Immature natural killer cell (primary cell): ENCODE measurements around the gene FMN1. TPM values are rescaled to one million over a fixed set of nuclear protein-coding genes. Genes with fewer than 3 reads are reported as not detected.

ENCODE experiments used
- DNase-seq, 3 donors: peaks; one replicate each; pipeline ENCODE4 v3.0.0; 2022; ENCODE audit warnings: mixed read lengths in 1 of 3
- H3K27ac Mint-ChIP-seq, 6 donors: one replicate each; pipeline ENCODE4 v1.8.0; 2020; ENCODE audit warnings: mixed read lengths in 6 of 6, mild to moderate bottlenecking in 5 of 6, inconsistent platforms in 4 of 6, moderate library complexity in 3 of 6
- H3K27me3 Mint-ChIP-seq, 3 donors: one replicate each; pipeline ENCODE4 v1.8.0; 2020 to 2021; ENCODE audit warnings: low read depth in 3 of 3, mild to moderate bottlenecking in 3 of 3, mixed read lengths in 3 of 3, moderate library complexity in 3 of 3, inconsistent platforms in 1 of 3
- H3K36me3 Mint-ChIP-seq, 3 donors: one replicate each; pipeline ENCODE4 v1.8.0; 2020; ENCODE audit warnings: mixed read lengths in 3 of 3, inconsistent platforms in 2 of 3, mild to moderate bottlenecking in 2 of 3
- H3K4me1 Mint-ChIP-seq, 2 donors: one replicate each; pipeline ENCODE4 v1.8.0; 2020; ENCODE audit warnings: inconsistent platforms in 2 of 2, mild to moderate bottlenecking in 2 of 2, mixed read lengths in 2 of 2, moderate library complexity in 1 of 2
- H3K4me3 Mint-ChIP-seq, 5 donors: one replicate each; pipeline ENCODE4 v1.8.0; 2020; ENCODE audit warnings: mild to moderate bottlenecking in 5 of 5, mixed read lengths in 5 of 5, inconsistent platforms in 3 of 5, moderate library complexity in 3 of 5
- H3K9me3 Mint-ChIP-seq, 6 donors: one replicate each; pipeline ENCODE4 v1.8.0; 2020; ENCODE audit warnings: mild to moderate bottlenecking in 6 of 6, mixed read lengths in 6 of 6, inconsistent platforms in 4 of 6, moderate library complexity in 3 of 6
- polyA plus RNA-seq, 3 donors: library from polyadenylated mRNA; unstranded; fragments of 300-500 nt; fragmentation: Illumina TruSeq; gene quantifications; one replicate each; pipeline ENCODE4 v1.2.3, GENCODE V29; 2021

The FMN1 gene
- polyA plus RNA-seq, 3 donors from 2014 or later, result not detected

- H3K27me3 Mint-ChIP-seq, result peaks cover 0 to 3% (median 0%) of the 10 kb centered on the region in 3 donors
- H3K27ac Mint-ChIP-seq, result no peak overlapping the region
- peaks cover 0 to 4% of the 10 kb centered on the region in 2 donors for H3K4me1 Mint-ChIP-seq
- H3K36me3 Mint-ChIP-seq, result no peaks in the 10 kb centered on the region
- no peak for DNase-seq
- no peak overlapping the region for H3K4me3 Mint-ChIP-seq
- H3K9me3 Mint-ChIP-seq, result no peaks in the 10 kb centered on the region
These were observed 16.8 kb upstream of the FMN1 start for GRCh38 chr15:33211176-33211808.

DNA sequence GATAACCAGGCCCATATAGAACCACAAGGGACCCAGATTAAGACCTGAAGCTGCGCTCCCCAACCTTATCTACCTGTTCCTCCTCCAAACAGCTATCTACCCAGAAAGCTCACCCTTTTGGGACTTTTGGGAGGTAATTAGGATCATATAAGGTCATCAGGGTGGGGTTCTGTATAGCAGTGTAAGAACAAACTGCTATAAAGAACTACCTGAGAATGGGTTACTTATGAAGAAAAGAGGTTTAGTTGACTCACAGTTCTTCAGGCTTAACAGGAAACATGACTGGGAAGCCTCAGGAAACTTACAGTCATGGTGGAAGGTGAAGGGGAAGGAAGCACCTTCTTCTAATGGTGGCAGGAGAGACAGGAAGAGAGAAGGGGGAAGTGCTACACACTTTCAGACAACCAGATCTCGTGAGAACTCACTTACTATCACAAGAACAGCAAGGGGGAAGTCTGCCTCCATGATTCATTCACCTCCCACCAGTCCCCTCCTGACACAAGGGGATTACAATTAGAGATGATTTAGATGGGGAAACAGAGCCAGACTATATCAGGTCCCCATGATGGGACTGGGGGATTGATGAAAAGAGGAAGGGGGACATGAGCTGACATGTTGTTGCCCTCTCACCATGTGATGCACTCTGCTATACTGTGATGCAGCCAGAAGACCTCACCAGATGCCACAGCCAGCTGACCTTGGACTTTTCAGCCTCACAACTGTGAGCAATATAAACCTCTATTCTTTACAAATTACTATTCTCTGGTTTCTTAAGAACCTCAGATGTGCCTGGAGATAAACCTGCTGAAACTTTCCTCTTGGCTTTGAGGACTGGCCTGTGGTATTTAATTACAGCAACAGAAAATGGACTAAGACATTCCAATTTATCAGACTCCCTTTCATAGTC lies 15.3 kb upstream of the FMN1 start:
- Mint-ChIP-seq H3K4me3 (no peak overlapping the region), H3K27ac (no peak overlapping the region), H3K9me3 (no peaks in the 10 kb centered on the region), H3K4me1 (peaks cover 0 to 4% of the 10 kb centered on the region in 2 donors), H3K27me3 (peaks cover 0 to 3% (median 0%) of the 10 kb centered on the region in 3 donors), H3K36me3 (no peaks in the 10 kb centered on the region)
- DNase-seq, result no peak

DNA sequence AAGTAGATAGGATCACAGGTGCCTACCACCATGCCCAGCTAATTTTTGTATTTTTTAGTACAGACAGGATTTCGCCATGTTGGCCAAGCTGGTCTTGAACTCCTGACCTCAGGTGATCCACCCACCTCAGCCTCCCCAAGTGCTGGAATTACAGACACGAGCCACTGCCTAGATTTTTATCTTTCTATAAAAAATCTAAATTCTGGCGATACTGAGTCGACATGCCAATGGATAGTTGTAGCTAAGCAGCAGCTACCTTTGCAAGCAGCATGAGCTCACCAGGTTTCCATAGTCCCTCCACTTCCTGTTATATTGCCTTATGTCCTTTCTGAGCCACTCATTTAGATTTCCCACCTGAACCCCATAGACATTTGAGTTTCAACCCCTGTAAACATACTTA lies 13.1 kb upstream of the FMN1 start:
- no peak overlapping the region for H3K4me3 Mint-ChIP-seq
- peaks cover 0 to 4% of the 10 kb centered on the region in 2 donors for H3K4me1 Mint-ChIP-seq
- no peak for DNase-seq
- peaks cover 0 to 3% (median 2%) of the 10 kb centered on the region in 3 donors for H3K27me3 Mint-ChIP-seq
- H3K9me3 Mint-ChIP-seq, result no peaks in the 10 kb centered on the region
- H3K27ac Mint-ChIP-seq, result no peak overlapping the region
- no peaks in the 10 kb centered on the region for H3K36me3 Mint-ChIP-seq

- H3K4me3 Mint-ChIP-seq, result no peak overlapping the region
- H3K9me3 Mint-ChIP-seq, result no peaks in the 10 kb centered on the region
- peaks cover 0 to 3% (median 2%) of the 10 kb centered on the region in 3 donors for H3K27me3 Mint-ChIP-seq
- no peak for DNase-seq
- peaks cover 10 to 11% of the 10 kb centered on the region in 2 donors for H3K4me1 Mint-ChIP-seq
- H3K36me3 Mint-ChIP-seq, result no peaks in the 10 kb centered on the region
- H3K27ac Mint-ChIP-seq, result no peak overlapping the region
These were observed 11.9 kb upstream of the FMN1 start for GRCh38 chr15:33206366-33206765.

- Mint-ChIP-seq H3K36me3 (no peaks in the 10 kb centered on the region), H3K9me3 (no peaks in the 10 kb centered on the region), H3K27ac (no peak overlapping the region), H3K27me3 (peaks cover 0 to 3% (median 2%) of the 10 kb centered on the region in 3 donors), H3K4me3 (no peak overlapping the region), H3K4me1 (peaks cover 15 to 17% of the 10 kb centered on the region in 2 donors)
- no peak for DNase-seq
These were observed 10.4 kb upstream of the FMN1 start for GRCh38 chr15:33204926-33205325.

DNA sequence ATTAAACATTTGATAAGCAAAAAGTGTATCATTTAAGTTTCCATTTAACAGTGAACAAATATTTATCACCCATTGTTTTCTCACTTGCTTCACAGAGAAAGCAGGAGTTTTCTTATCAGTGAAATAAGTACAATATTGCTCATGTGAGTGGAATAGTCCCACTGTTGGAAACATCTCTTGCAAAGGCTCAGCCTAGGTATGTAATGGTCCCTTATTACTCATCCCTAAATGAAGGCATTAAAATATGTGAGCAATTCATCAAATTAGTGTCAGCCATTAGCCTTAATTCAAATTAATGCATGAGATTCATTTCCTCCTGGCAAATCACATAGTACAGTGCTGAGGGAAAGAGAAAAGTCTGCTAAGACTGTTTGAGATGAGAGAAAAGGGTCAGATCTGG lies 9.6 kb upstream of the FMN1 start:
- Mint-ChIP-seq H3K36me3 (no peaks in the 10 kb centered on the region), H3K27ac (no peak overlapping the region), H3K4me3 (no peak overlapping the region), H3K9me3 (no peaks in the 10 kb centered on the region), H3K4me1 (peaks cover 14 to 15% of the 10 kb centered on the region in 2 donors), H3K27me3 (peaks cover 0 to 5% (median 2%) of the 10 kb centered on the region in 3 donors)
- no peak for DNase-seq

DNA sequence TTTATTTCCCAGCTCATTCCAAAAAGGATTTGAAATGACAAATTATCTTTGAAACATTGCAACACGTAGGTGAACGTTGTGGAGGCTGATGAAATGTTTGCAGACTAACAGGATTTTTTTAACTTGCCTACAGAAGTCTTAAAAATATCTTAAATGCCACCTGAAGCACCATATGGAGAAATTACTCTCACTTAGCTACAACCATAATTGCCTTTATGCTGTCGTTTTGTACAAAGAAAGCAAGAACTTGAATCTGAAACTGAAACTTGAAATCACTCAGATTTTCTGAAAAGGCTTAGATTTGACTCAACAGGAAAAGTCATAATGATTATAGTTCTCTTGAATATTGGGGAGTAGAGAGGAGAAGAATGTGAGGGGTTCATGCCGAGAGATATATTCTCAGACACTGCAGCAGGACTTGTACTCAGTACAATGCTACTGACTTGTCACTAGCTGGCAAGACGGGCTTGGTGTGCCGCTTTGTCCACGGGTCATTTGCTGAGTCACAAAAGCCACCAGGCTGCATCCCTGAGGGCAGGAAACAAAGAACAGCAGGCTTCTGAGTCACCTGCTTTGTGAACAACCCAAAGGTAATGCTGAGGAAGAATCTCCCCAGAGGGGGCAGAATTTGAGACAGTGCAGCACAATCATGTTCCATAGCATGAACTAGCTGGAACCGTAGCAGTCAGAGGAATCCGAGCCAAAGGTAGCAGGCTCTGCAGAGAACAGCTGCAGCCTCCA lies 7.1 kb upstream of the FMN1 start:
- DNase-seq, result peak; percentile 7 to 29 (median 19)
- Mint-ChIP-seq H3K27ac (peak overlapping the region in 5 of 6 donors; percentile 42 to 78 (median 62)), H3K4me3 (peak overlapping the region; percentile 68 to 82 (median 73)), H3K4me1 (peaks cover 14 to 15% of the 10 kb centered on the region in 2 donors), H3K27me3 (peaks cover 0 to 3% (median 2%) of the 10 kb centered on the region in 3 donors), H3K36me3 (no peaks in the 10 kb centered on the region), H3K9me3 (no peaks in the 10 kb centered on the region)

- peak overlapping the region in 1 of 5 donors; percentile 8 for H3K4me3 Mint-ChIP-seq
- H3K27ac Mint-ChIP-seq, result no peak overlapping the region
- DNase-seq, result no peak
- no peaks in the 10 kb centered on the region for H3K36me3 Mint-ChIP-seq
- H3K27me3 Mint-ChIP-seq, result peaks cover 0 to 6% (median 2%) of the 10 kb centered on the region in 3 donors
- H3K9me3 Mint-ChIP-seq, result no peaks in the 10 kb centered on the region
- peaks cover 14 to 15% of the 10 kb centered on the region in 2 donors for H3K4me1 Mint-ChIP-seq
These were observed 6.4 kb upstream of the FMN1 start for GRCh38 chr15:33200903-33201302.

DNA sequence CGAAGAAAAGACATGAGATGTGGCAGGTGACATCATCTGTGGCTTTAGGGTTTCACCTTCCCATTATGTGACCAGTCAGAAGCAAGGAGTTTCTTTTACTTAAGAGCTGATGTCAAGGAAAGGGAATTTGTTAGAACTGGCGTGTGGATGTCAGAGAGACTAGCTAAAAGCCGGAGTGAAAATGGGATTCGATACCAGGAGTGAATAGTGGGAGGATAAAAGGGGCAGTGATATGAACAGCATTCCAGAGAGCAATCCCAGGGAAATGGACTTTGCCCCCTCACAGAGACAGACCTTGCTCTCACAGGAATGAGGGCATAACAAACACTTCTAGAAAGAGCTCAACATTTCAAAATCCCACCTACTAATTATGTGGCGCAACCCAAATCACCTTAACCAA lies 5.9 kb upstream of the FMN1 start:
- peaks cover 14 to 16% of the 10 kb centered on the region in 2 donors for H3K4me1 Mint-ChIP-seq
- peak overlapping the region in 1 of 6 donors; percentile 28 for H3K27ac Mint-ChIP-seq
- H3K36me3 Mint-ChIP-seq, result no peaks in the 10 kb centered on the region
- H3K27me3 Mint-ChIP-seq, result peaks cover 1 to 7% (median 2%) of the 10 kb centered on the region in 3 donors
- no peaks in the 10 kb centered on the region for H3K9me3 Mint-ChIP-seq
- no peak for DNase-seq
- H3K4me3 Mint-ChIP-seq, result peak overlapping the region in 1 of 5 donors; percentile 14

- H3K27me3 Mint-ChIP-seq, result peaks cover 0 to 7% (median 7%) of the 10 kb centered on the region in 3 donors
- no peak overlapping the region for H3K27ac Mint-ChIP-seq
- DNase-seq, result no peak
- no peaks in the 10 kb centered on the region for H3K9me3 Mint-ChIP-seq
- no peaks in the 10 kb centered on the region for H3K36me3 Mint-ChIP-seq
- no peak overlapping the region for H3K4me3 Mint-ChIP-seq
- H3K4me1 Mint-ChIP-seq, result peaks cover 29 to 35% of the 10 kb centered on the region in 2 donors
These were observed 4.0 kb upstream of the FMN1 start for GRCh38 chr15:33198541-33198940.

GRCh38 chr15:33197636-33198035 lies 3.1 kb upstream of the FMN1 start:
- no peak for DNase-seq
- H3K4me1 Mint-ChIP-seq, result peaks cover 29 to 35% of the 10 kb centered on the region in 2 donors
- H3K9me3 Mint-ChIP-seq, result no peaks in the 10 kb centered on the region
- H3K36me3 Mint-ChIP-seq, result no peaks in the 10 kb centered on the region
- H3K27me3 Mint-ChIP-seq, result peaks cover 4 to 7% (median 7%) of the 10 kb centered on the region in 3 donors
- no peak overlapping the region for H3K4me3 Mint-ChIP-seq
- H3K27ac Mint-ChIP-seq, result no peak overlapping the region

- Mint-ChIP-seq H3K36me3 (no peaks in the 10 kb centered on the region), H3K27ac (peak overlapping the region in 1 of 6 donors; percentile 75), H3K4me1 (peaks cover 16 to 20% of the 10 kb centered on the region in 2 donors), H3K9me3 (no peaks in the 10 kb centered on the region), H3K27me3 (peaks cover 7 to 14% (median 10%) of the 10 kb centered on the region in 3 donors), H3K4me3 (peak overlapping the region; percentile 78 to 83 (median 79))
- DNase-seq, result no peak
These were observed 277 bp downstream of the FMN1 start for GRCh38 chr15:33194237-33194636.

GRCh38 chr15:33191591-33191990 lies 2.9 kb downstream of the FMN1 start:
- Mint-ChIP-seq H3K27ac (no peak overlapping the region), H3K4me3 (no peak overlapping the region), H3K9me3 (no peaks in the 10 kb centered on the region), H3K36me3 (no peaks in the 10 kb centered on the region), H3K27me3 (peaks cover 5 to 14% (median 10%) of the 10 kb centered on the region in 3 donors), H3K4me1 (peaks cover 16 to 20% of the 10 kb centered on the region in 2 donors)
- DNase-seq, result no peak
